Measurements from ENCODE around the gene BET1L. TPM values are rescaled to one million over a fixed set of nuclear protein-coding genes. Genes with fewer than 3 reads are reported as not detected.

The BET1L gene
- total and polyA plus RNA-seq, 4 experiments from 2014 or later: 61.9 to 129 (median 93.2) TPM

DNA sequence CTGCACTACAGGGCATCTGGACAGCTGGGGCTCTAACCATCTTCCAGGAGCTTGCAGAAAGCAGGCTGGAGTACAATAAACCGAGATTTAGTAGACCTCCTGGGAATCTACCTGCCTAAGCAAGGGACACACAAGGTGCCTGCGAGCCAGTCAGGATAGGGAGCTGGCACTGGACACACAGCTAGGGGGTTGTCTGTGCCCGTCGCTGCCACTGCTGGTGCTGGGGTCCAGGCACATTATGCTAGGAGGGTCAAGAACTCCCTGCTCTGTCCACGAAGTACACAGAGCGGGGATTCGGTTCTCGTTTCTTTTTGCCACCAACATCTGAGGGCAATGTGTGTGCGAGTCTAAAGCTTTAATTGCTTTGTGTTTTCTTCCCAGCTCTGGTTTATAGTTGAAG is 4.5 kb upstream of the BET1L start:
- Mint-ChIP-seq H3K9me3 (peaks cover 0 to 3% (median 0%) of the 10 kb centered on the region in 8 donors), H3K4me1 (peaks cover 2 to 37% (median 20%) of the 10 kb centered on the region in 4 donors)

DNA sequence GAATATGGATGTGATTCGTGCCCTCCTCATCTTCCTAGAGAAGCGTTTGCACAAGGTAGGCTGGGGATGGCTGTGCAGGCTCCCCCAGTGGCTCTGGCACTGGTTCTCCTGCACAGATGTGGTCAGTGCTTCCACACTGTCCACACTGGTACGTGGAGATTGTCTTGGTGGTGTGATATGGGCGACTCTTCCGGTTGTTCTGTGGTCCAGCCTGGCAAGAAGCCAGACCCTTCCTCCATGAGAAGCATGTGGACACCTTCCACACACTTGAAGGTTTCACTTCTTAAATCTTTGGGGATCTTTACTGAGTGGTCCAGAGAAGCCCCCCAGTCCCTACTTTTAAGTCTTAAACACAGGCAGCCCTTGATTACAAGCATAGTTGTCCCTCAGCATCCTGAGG is 4.1 kb upstream of the BET1L start:
- no peaks in the 10 kb centered on the region for H3K27me3 Mint-ChIP-seq
- no peak for DNase-seq
- intact Hi-C loops (cut with micrococcal nuclease): no loop called here
- Histone ChIP-seq H3K4me1 (ENCODE audit: insufficient read depth, low read length) (peaks cover 23% of the 10 kb centered on the region), H3K27ac (ENCODE audit: low read depth, low read length) (no peak overlapping the region), H3K36me3 (ENCODE audit: insufficient read depth, low read length) (peaks cover 55% of the 10 kb centered on the region), H3K9me3 (ENCODE audit: control insufficient read depth in 1 of 2, low read length in 2 of 2) (no peaks in the 10 kb centered on the region), H3K27me3 (ENCODE audit: insufficient read depth, low read length) (no peaks in the 10 kb centered on the region), H3K4me3 (ENCODE audit: low read length in 2 of 2) (no peak overlapping the region)
- peaks cover 3 to 41% (median 21%) of the 10 kb centered on the region in 4 donors for H3K4me1 Mint-ChIP-seq
- H3K36me3 Mint-ChIP-seq: peaks cover 26 to 82% of the 10 kb centered on the region in 2 donors
- peak overlapping the region in 5 of 7 donors; percentile 37 to 79 (median 76) for H3K27ac Mint-ChIP-seq
- CTCF ChIA-PET (ENCODE audit: partially characterized antibody): no interaction called here
- POLR2A ChIA-PET (ENCODE audit: partially characterized antibody): interaction anchor here (1.4 to 1.7 kb wide), 3 partner anchors 11 to 76 kb away, joined by 4 to 7 read pairs (median 5); no protein-coding TSS in a partner anchor
- peak overlapping the region in 6 of 8 donors; percentile 5 to 62 (median 30) for H3K4me3 Mint-ChIP-seq
- H3K9me3 Mint-ChIP-seq: peaks cover 0 to 3% (median 0%) of the 10 kb centered on the region in 8 donors

More for the DNA sequence above, 4.5 kb upstream of the BET1L start:
- DNase-seq: no peak
- Mint-ChIP-seq H3K27ac (peak overlapping the region in 4 of 7 donors; percentile 51 to 79 (median 76)), H3K36me3 (peaks cover 26 to 79% of the 10 kb centered on the region in 2 donors), H3K27me3 (no peaks in the 10 kb centered on the region), H3K4me3 (peak overlapping the region in 2 of 8 donors; percentile 26 to 62)
- Histone ChIP-seq H3K4me1 (ENCODE audit: insufficient read depth, low read length) (peaks cover 19% of the 10 kb centered on the region), H3K27ac (ENCODE audit: low read depth, low read length) (no peak overlapping the region), H3K4me3 (ENCODE audit: low read length in 2 of 2) (no peak overlapping the region), H3K36me3 (ENCODE audit: insufficient read depth, low read length) (peaks cover 55% of the 10 kb centered on the region), H3K9me3 (ENCODE audit: control insufficient read depth in 1 of 2, low read length in 2 of 2) (no peaks in the 10 kb centered on the region), H3K27me3 (ENCODE audit: insufficient read depth, low read length) (no peaks in the 10 kb centered on the region)
- ChIA-PET POLR2A (ENCODE audit: partially characterized antibody) (interaction anchor here (0.7 to 1.7 kb wide), 4 partner anchors 11 to 75 kb away, joined by 3 to 7 read pairs (median 4); no protein-coding TSS in a partner anchor), CTCF (ENCODE audit: partially characterized antibody) (no interaction called here)
- intact Hi-C loops (cut with micrococcal nuclease): no loop called here

DNA sequence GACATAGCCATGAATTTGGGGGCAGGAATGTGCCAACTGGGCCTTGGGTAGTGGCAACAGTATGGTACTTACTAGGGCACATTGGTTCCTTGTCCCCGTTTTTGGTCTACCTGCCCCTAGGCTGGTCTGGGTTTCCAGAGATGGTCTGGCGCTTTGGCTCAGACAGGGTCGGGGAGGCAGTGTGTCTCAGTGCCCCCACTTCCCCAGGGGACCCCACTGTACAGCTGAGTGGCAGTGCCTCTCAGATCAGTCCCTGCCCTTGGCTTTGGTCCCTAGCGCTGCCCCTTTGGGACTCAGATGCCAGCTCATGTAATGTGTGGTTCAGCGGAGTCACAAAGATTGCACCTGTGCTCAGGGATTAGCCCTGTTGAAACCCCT is 3.6 kb upstream of the BET1L start:
- ChIA-PET POLR2A (ENCODE audit: partially characterized antibody) (interaction anchor here (5.1 kb wide), 1 partner anchor 78 kb away, joined by 53 read pairs; the partner anchor contains the start of gene PGGHG), CTCF (ENCODE audit: partially characterized antibody) (no interaction called here)
- Histone ChIP-seq H3K27me3 (ENCODE audit: insufficient read depth, low read length) (no peaks in the 10 kb centered on the region), H3K9me3 (ENCODE audit: control insufficient read depth in 1 of 2, low read length in 2 of 2) (no peaks in the 10 kb centered on the region), H3K36me3 (ENCODE audit: insufficient read depth, low read length) (peaks cover 56% of the 10 kb centered on the region), H3K4me3 (ENCODE audit: low read length in 2 of 2) (no peak overlapping the region), H3K4me1 (ENCODE audit: insufficient read depth, low read length) (peaks cover 28% of the 10 kb centered on the region), H3K27ac (ENCODE audit: low read depth, low read length) (no peak overlapping the region)
- Mint-ChIP-seq H3K27ac (peak overlapping the region in 3 of 7 donors; percentile 17 to 77 (median 22)), H3K4me3 (peak overlapping the region in 2 of 8 donors; percentile 49 to 62), H3K27me3 (no peaks in the 10 kb centered on the region), H3K4me1 (peaks cover 8 to 46% (median 24%) of the 10 kb centered on the region in 4 donors), H3K9me3 (peaks cover 0 to 3% (median 0%) of the 10 kb centered on the region in 8 donors), H3K36me3 (peaks cover 26 to 82% of the 10 kb centered on the region in 2 donors)
- DNase-seq: no peak
- intact Hi-C loops (cut with micrococcal nuclease): no loop called here

DNA sequence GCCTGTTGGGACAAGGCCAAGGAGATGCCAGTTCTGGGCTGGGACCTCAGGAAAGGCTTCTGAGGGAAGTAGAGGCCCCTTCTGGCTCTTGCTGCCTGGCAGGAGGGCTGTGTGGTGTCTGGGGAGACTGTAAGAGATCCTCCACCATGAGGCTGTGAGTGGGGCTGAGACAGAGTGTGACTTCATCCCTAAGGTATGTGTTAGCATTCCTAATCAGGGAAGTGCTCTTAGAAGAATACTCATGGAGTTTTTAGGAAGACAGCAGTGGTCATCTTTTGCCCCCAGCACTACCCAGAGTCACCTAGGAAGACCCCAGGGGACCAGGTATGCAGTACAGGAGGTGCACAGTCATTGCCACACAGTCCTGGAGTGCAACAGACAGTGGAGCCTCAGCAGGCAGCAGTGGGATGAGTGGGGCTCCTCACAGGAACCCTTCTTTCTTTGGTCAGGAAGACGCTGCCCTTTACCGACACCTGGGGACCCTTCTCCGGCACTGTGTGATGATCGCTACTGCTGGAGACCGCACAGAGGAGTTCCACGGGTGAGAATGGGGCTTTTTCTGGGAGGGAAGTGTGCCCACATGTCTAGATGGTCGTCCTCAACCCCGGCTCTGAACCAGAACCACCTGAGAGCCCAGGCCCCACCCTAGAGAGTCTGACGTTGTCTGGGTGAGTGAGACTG is 3.1 kb upstream of the BET1L start:
- Mint-ChIP-seq H3K9me3 (peaks cover 0 to 3% (median 0%) of the 10 kb centered on the region in 8 donors), H3K27me3 (no peaks in the 10 kb centered on the region), H3K4me3 (peak overlapping the region; percentile 43 to 99 (median 63)), H3K27ac (peak overlapping the region; percentile 27 to 84 (median 74)), H3K36me3 (peaks cover 26 to 77% of the 10 kb centered on the region in 2 donors), H3K4me1 (peaks cover 10 to 51% (median 28%) of the 10 kb centered on the region in 4 donors)
- Histone ChIP-seq H3K4me1 (ENCODE audit: insufficient read depth, low read length) (peaks cover 33% of the 10 kb centered on the region), H3K4me3 (ENCODE audit: low read length in 2 of 2) (no peak overlapping the region), H3K36me3 (ENCODE audit: insufficient read depth, low read length) (peaks cover 61% of the 10 kb centered on the region), H3K27ac (ENCODE audit: low read depth, low read length) (peak overlapping the region; percentile 98), H3K9me3 (ENCODE audit: control insufficient read depth in 1 of 2, low read length in 2 of 2) (no peaks in the 10 kb centered on the region), H3K27me3 (ENCODE audit: insufficient read depth, low read length) (no peaks in the 10 kb centered on the region)
- ChIA-PET CTCF (ENCODE audit: partially characterized antibody) (no interaction called here), POLR2A (ENCODE audit: partially characterized antibody) (interaction anchor here (0.8 to 5.2 kb wide), 6 partner anchors 17 to 206 kb away, joined by 3 to 144 read pairs (median 23); partner anchors contain the start of genes PGGHG, PSMD13, SIGIRR and SIRT3)
- no peak for DNase-seq
- intact Hi-C loops (cut with micrococcal nuclease): no loop called here

DNA sequence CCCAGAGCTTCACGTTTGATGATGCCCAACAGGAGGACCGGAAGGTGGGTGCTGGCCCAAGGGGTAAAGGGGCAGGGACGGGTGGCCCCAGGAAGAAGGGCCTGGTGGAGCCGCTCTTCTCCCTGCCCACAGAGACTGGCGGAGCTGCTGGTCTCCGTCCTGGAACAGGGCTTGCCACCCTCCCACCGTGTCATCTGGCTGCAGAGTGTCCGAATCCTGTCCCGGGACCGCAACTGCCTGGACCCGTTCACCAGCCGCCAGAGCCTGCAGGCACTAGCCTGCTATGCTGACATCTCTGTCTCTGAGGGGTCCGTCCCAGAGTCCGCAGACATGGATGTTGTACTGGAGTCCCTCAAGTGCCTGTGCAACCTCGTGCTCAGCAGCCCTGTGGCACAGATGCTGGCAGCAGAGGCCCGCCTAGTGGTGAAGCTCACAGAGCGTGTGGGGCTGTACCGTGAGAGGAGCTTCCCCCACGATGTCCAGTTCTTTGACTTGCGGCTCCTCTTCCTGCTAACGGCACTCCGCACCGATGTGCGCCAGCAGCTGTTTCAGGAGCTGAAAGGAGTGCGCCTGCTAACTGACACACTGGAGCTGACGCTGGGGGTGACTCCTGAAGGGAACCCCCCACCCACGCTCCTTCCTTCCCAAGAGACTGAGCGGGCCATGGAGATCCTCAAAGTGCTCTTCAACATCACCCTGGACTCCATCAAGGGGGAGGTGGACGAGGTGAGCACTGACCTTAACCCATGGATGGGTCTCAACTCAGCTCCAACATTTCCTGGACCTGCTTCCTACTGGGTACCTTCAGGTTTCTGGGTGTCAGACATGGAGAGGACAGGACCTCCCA is 2.3 kb upstream of the BET1L start:
- ChIA-PET POLR2A (ENCODE audit: partially characterized antibody) (interaction anchor here (0.8 to 5.2 kb wide), 15 partner anchors 14 to 366 kb away, joined by 3 to 144 read pairs (median 11); partner anchors contain the start of genes IFITM1, PGGHG, PHRF1 and PSMD13), CTCF (ENCODE audit: partially characterized antibody) (no interaction called here)
- H3K27ac Mint-ChIP-seq: peak overlapping the region; percentile 74 to 100 (median 92)
- H3K4me3 Mint-ChIP-seq: peak overlapping the region; percentile 94 to 100 (median 98)
- Histone ChIP-seq H3K4me1 (ENCODE audit: insufficient read depth, low read length) (peaks cover 39% of the 10 kb centered on the region), H3K9me3 (ENCODE audit: control insufficient read depth in 1 of 2, low read length in 2 of 2) (no peaks in the 10 kb centered on the region), H3K27ac (ENCODE audit: low read depth, low read length) (peak overlapping the region; percentile 98), H3K4me3 (ENCODE audit: low read length in 2 of 2) (peak overlapping the region; percentile 57 to 95), H3K36me3 (ENCODE audit: insufficient read depth, low read length) (peaks cover 66% of the 10 kb centered on the region), H3K27me3 (ENCODE audit: insufficient read depth, low read length) (no peaks in the 10 kb centered on the region)
- H3K36me3 Mint-ChIP-seq: peaks cover 20 to 72% of the 10 kb centered on the region in 2 donors
- no peaks in the 10 kb centered on the region for H3K27me3 Mint-ChIP-seq
- no peak for DNase-seq
- peaks cover 0 to 3% (median 0%) of the 10 kb centered on the region in 8 donors for H3K9me3 Mint-ChIP-seq
- H3K4me1 Mint-ChIP-seq: peaks cover 11 to 54% (median 33%) of the 10 kb centered on the region in 4 donors
- intact Hi-C loops (cut with micrococcal nuclease): no loop called here

DNA sequence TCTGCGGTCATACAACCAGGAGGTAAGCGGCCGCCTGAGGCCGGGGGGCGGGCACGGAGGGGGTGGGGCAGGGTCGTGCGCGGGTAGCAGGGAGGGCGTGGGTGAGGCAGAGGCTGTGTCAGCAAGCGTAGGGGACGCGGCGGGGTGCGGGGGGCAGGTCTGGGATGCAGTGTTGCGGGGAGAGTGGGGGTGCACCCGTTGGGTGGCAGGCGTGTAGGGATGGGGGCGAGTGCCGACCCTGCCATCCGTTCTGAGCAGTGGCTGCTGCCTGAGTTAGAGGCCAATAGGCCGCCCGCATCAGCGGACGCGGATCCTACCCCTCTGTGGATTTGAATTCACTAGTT is 1.7 kb upstream of the BET1L start:
- Histone ChIP-seq H3K27ac (ENCODE audit: low read depth, low read length) (peak overlapping the region; percentile 98), H3K9me3 (ENCODE audit: control insufficient read depth in 1 of 2, low read length in 2 of 2) (no peaks in the 10 kb centered on the region), H3K36me3 (ENCODE audit: insufficient read depth, low read length) (peaks cover 64% of the 10 kb centered on the region), H3K4me1 (ENCODE audit: insufficient read depth, low read length) (peaks cover 42% of the 10 kb centered on the region), H3K27me3 (ENCODE audit: insufficient read depth, low read length) (no peaks in the 10 kb centered on the region), H3K4me3 (ENCODE audit: low read length in 2 of 2) (peak overlapping the region; percentile 57 to 95)
- Mint-ChIP-seq H3K4me3 (peak overlapping the region; percentile 94 to 100 (median 98)), H3K36me3 (peaks cover 19 to 72% of the 10 kb centered on the region in 2 donors), H3K27me3 (no peaks in the 10 kb centered on the region), H3K4me1 (peaks cover 14 to 58% (median 37%) of the 10 kb centered on the region in 4 donors), H3K27ac (peak overlapping the region; percentile 82 to 100 (median 99)), H3K9me3 (peaks cover 0 to 3% (median 0%) of the 10 kb centered on the region in 8 donors)
- ChIA-PET POLR2A (ENCODE audit: partially characterized antibody) (interaction anchor here (1.2 to 5.2 kb wide), 16 partner anchors 9 to 610 kb away, joined by 4 to 144 read pairs (median 13); partner anchors contain the start of genes IFITM1, PGGHG, PHRF1 and PNPLA2), CTCF (ENCODE audit: partially characterized antibody) (no interaction called here)
- intact Hi-C loops (cut with micrococcal nuclease): loop anchor here (1.0 kb wide), 1 partner anchor 146 kb away; no protein-coding TSS in a partner anchor
- DNase-seq: no peak
